ENCODE data around the gene NHERF2.

The NHERF2 gene

GRCh38 chr16:1989209-1990100 lies 37.2 kb upstream of the NHERF2 start, which contains the start of gene SYNGR3:
Gene SYNGR3 (plus strand): TSS chr16:1989970. CDS start chr16:1990103, 133 bp downstream.
- peak within 1 kb of the TSS in 1 of 2 experiments; percentile 56 for H3K23ac ChIP-seq (ENCODE audit: low read length in 2 of 2)
- H3K4me3 ChIP-seq (ENCODE audit: insufficient read depth in 1 of 2, low read depth in 1 of 2, low read length in 2 of 2) = peak within 1 kb of the TSS in 1 of 2 experiments; percentile 31
- 23% methylated on average over 33 of the region's 67 CpGs for WGBS
- DNase-seq = no peak
- peak within 1 kb of the TSS; percentile 22 for H4K91ac ChIP-seq (ENCODE audit: low read length)
- no peak within 1 kb of the TSS for H2BK15ac ChIP-seq (ENCODE audit: low read depth, poor library complexity, severe bottlenecking)
- H3K4me1 ChIP-seq (ENCODE audit: control insufficient read depth, insufficient read depth, low read depth, low read length) = peaks cover 49% of the 10 kb centered on the region
- H2BK120ac ChIP-seq (ENCODE audit: low read depth, low read length) = no peak within 1 kb of the TSS
- H3K27me3 ChIP-seq (ENCODE audit: control insufficient read depth in 1 of 2, insufficient read depth in 1 of 2, low read length in 2 of 2) = peaks cover 27 to 34% of the 10 kb centered on the region in 2 experiments
- H3K18ac ChIP-seq (ENCODE audit: low read depth in 1 of 2, low read length in 2 of 2) = no peak within 1 kb of the TSS
- no peak within 1 kb of the TSS for H2AK5ac ChIP-seq (ENCODE audit: low read length, severe bottlenecking)
- peaks cover 18 to 32% of the 10 kb centered on the region in 2 experiments for H3K36me3 ChIP-seq (ENCODE audit: control insufficient read depth in 1 of 2, insufficient read depth in 2 of 2, low read depth in 1 of 2, low read length in 2 of 2)
- no peak within 1 kb of the TSS for H2AFZ ChIP-seq (ENCODE audit: low read depth, low read length)
- H2BK12ac ChIP-seq (ENCODE audit: low read length in 2 of 2) = peak within 1 kb of the TSS in 1 of 2 experiments; percentile 45
- H4K8ac ChIP-seq (ENCODE audit: low read length) = no peak within 1 kb of the TSS
- no peak within 1 kb of the TSS for H2BK5ac ChIP-seq (ENCODE audit: low read depth, low read length, poor library complexity, severe bottlenecking)
- no peak within 1 kb of the TSS for H3K4ac ChIP-seq (ENCODE audit: low read depth in 1 of 2, low read length in 2 of 2)
- H3K79me1 ChIP-seq (replicated peaks; ENCODE audit: low read length, poor library complexity, severe bottlenecking) = peaks cover 20% of the 10 kb centered on the region
- no peak within 1 kb of the TSS for H3K27ac ChIP-seq (ENCODE audit: low read length, poor library complexity, severe bottlenecking)
- no peak within 1 kb of the TSS for H3K14ac ChIP-seq (ENCODE audit: low read length in 2 of 2)
- peak within 1 kb of the TSS; percentile 63 for H3K4me2 ChIP-seq (ENCODE audit: low read length, poor library complexity, severe bottlenecking)
- no peaks in the 10 kb centered on the region for H3K9me3 ChIP-seq (ENCODE audit: control insufficient read depth, low read length)
- H3K9ac ChIP-seq (ENCODE audit: low read length) = no peak within 1 kb of the TSS

DNA sequence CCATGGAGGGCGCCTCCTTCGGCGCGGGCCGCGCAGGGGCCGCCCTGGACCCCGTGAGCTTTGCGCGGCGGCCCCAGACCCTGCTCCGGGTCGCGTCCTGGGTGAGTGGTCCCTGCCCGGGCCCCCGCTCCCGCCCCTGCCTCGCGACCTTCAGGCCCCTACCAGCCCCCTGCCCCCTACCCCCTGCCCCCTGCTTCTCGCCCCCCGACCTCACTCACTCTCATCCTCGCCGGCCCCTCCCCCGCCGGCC lies 36.7 kb upstream of the NHERF2 start:
- Histone ChIP-seq H2BK12ac (ENCODE audit: low read length in 2 of 2) (no peak overlapping the region), H3K9me3 (ENCODE audit: control insufficient read depth, low read length) (no peaks in the 10 kb centered on the region), H2AFZ (ENCODE audit: low read depth, low read length) (no peak overlapping the region), H3K23ac (ENCODE audit: low read length in 2 of 2) (no peak overlapping the region), H4K91ac (ENCODE audit: low read length) (no peak overlapping the region), H3K14ac (ENCODE audit: low read length in 2 of 2) (no peak overlapping the region), H3K4me2 (ENCODE audit: low read length, poor library complexity, severe bottlenecking) (peak overlapping the region; percentile 63), H4K8ac (ENCODE audit: low read length) (no peak overlapping the region), H3K27me3 (ENCODE audit: control insufficient read depth in 1 of 2, insufficient read depth in 1 of 2, low read length in 2 of 2) (peaks cover 27 to 34% of the 10 kb centered on the region in 2 experiments), H2BK5ac (ENCODE audit: low read depth, low read length, poor library complexity, severe bottlenecking) (no peak overlapping the region), H2BK120ac (ENCODE audit: low read depth, low read length) (no peak overlapping the region), H3K79me1 (replicated peaks; ENCODE audit: low read length, poor library complexity, severe bottlenecking) (peaks cover 20% of the 10 kb centered on the region), H2AK5ac (ENCODE audit: low read length, severe bottlenecking) (no peak overlapping the region), H2BK15ac (ENCODE audit: low read depth, poor library complexity, severe bottlenecking) (no peak overlapping the region), H3K36me3 (ENCODE audit: control insufficient read depth in 1 of 2, insufficient read depth in 2 of 2, low read depth in 1 of 2, low read length in 2 of 2) (peaks cover 18 to 32% of the 10 kb centered on the region in 2 experiments), H3K9ac (ENCODE audit: low read length) (no peak overlapping the region), H3K4me1 (ENCODE audit: control insufficient read depth, insufficient read depth, low read depth, low read length) (peaks cover 47% of the 10 kb centered on the region), H3K4me3 (ENCODE audit: insufficient read depth in 1 of 2, low read depth in 1 of 2, low read length in 2 of 2) (peak overlapping the region in 1 of 2 experiments; percentile 31), H3K4ac (ENCODE audit: low read depth in 1 of 2, low read length in 2 of 2) (no peak overlapping the region), H3K27ac (ENCODE audit: low read length, poor library complexity, severe bottlenecking) (no peak overlapping the region), H3K18ac (ENCODE audit: low read depth in 1 of 2, low read length in 2 of 2) (no peak overlapping the region)
- no peak for DNase-seq
- no CpG with 5 or more reads among the region's 25 CpGs for WGBS

GRCh38 chr16:1990351-1991134 lies 36.2 kb upstream of the NHERF2 start:
- H3K4me1 ChIP-seq (ENCODE audit: control insufficient read depth, insufficient read depth, low read depth, low read length) = peaks cover 41% of the 10 kb centered on the region
- peak overlapping the region; percentile 22 for H4K91ac ChIP-seq (ENCODE audit: low read length)
- no peak for DNase-seq
- no peak overlapping the region for H2BK5ac ChIP-seq (ENCODE audit: low read depth, low read length, poor library complexity, severe bottlenecking)
- H3K14ac ChIP-seq (ENCODE audit: low read length in 2 of 2) = no peak overlapping the region
- H3K9ac ChIP-seq (ENCODE audit: low read length) = no peak overlapping the region
- H3K18ac ChIP-seq (ENCODE audit: low read depth in 1 of 2, low read length in 2 of 2) = no peak overlapping the region
- peak overlapping the region; percentile 63 for H3K4me2 ChIP-seq (ENCODE audit: low read length, poor library complexity, severe bottlenecking)
- no peak overlapping the region for H2BK15ac ChIP-seq (ENCODE audit: low read depth, poor library complexity, severe bottlenecking)
- H3K9me3 ChIP-seq (ENCODE audit: control insufficient read depth, low read length) = no peaks in the 10 kb centered on the region
- H4K8ac ChIP-seq (ENCODE audit: low read length) = no peak overlapping the region
- peak overlapping the region in 1 of 2 experiments; percentile 45 for H2BK12ac ChIP-seq (ENCODE audit: low read length in 2 of 2)
- no peak overlapping the region for H2AK5ac ChIP-seq (ENCODE audit: low read length, severe bottlenecking)
- H3K27me3 ChIP-seq (ENCODE audit: control insufficient read depth in 1 of 2, insufficient read depth in 1 of 2, low read length in 2 of 2) = peaks cover 27 to 34% of the 10 kb centered on the region in 2 experiments
- peak overlapping the region in 1 of 2 experiments; percentile 15 for H3K4me3 ChIP-seq (ENCODE audit: insufficient read depth in 1 of 2, low read depth in 1 of 2, low read length in 2 of 2)
- H3K79me1 ChIP-seq (replicated peaks; ENCODE audit: low read length, poor library complexity, severe bottlenecking) = peaks cover 14% of the 10 kb centered on the region
- H2BK120ac ChIP-seq (ENCODE audit: low read depth, low read length) = no peak overlapping the region
- H3K23ac ChIP-seq (ENCODE audit: low read length in 2 of 2) = peak overlapping the region in 1 of 2 experiments; percentile 56
- peaks cover 22 to 29% of the 10 kb centered on the region in 2 experiments for H3K36me3 ChIP-seq (ENCODE audit: control insufficient read depth in 1 of 2, insufficient read depth in 2 of 2, low read depth in 1 of 2, low read length in 2 of 2)
- WGBS = 6% methylated on average over 26 of the region's 50 CpGs
- no peak overlapping the region for H3K27ac ChIP-seq (ENCODE audit: low read length, poor library complexity, severe bottlenecking)
- no peak overlapping the region for H2AFZ ChIP-seq (ENCODE audit: low read depth, low read length)
- H3K4ac ChIP-seq (ENCODE audit: low read depth in 1 of 2, low read length in 2 of 2) = no peak overlapping the region

- Histone ChIP-seq H3K4ac (ENCODE audit: low read depth in 1 of 2, low read length in 2 of 2) (no peak overlapping the region), H2AK5ac (ENCODE audit: low read length, severe bottlenecking) (no peak overlapping the region), H3K18ac (ENCODE audit: low read depth in 1 of 2, low read length in 2 of 2) (no peak overlapping the region), H2AFZ (ENCODE audit: low read depth, low read length) (no peak overlapping the region), H4K91ac (ENCODE audit: low read length) (peak overlapping the region; percentile 22), H3K9me3 (ENCODE audit: control insufficient read depth, low read length) (no peaks in the 10 kb centered on the region), H4K8ac (ENCODE audit: low read length) (no peak overlapping the region), H3K4me2 (ENCODE audit: low read length, poor library complexity, severe bottlenecking) (no peak overlapping the region), H3K4me1 (ENCODE audit: control insufficient read depth, insufficient read depth, low read depth, low read length) (peaks cover 39% of the 10 kb centered on the region), H3K4me3 (ENCODE audit: insufficient read depth in 1 of 2, low read depth in 1 of 2, low read length in 2 of 2) (peak overlapping the region in 1 of 2 experiments; percentile 14), H2BK15ac (ENCODE audit: low read depth, poor library complexity, severe bottlenecking) (no peak overlapping the region), H3K9ac (ENCODE audit: low read length) (no peak overlapping the region), H3K23ac (ENCODE audit: low read length in 2 of 2) (no peak overlapping the region), H3K27me3 (ENCODE audit: control insufficient read depth in 1 of 2, insufficient read depth in 1 of 2, low read length in 2 of 2) (peaks cover 27 to 34% of the 10 kb centered on the region in 2 experiments), H3K36me3 (ENCODE audit: control insufficient read depth in 1 of 2, insufficient read depth in 2 of 2, low read depth in 1 of 2, low read length in 2 of 2) (peaks cover 20 to 23% of the 10 kb centered on the region in 2 experiments), H3K79me1 (replicated peaks; ENCODE audit: low read length, poor library complexity, severe bottlenecking) (peaks cover 8% of the 10 kb centered on the region), H3K27ac (ENCODE audit: low read length, poor library complexity, severe bottlenecking) (no peak overlapping the region), H2BK5ac (ENCODE audit: low read depth, low read length, poor library complexity, severe bottlenecking) (no peak overlapping the region), H3K14ac (ENCODE audit: low read length in 2 of 2) (no peak overlapping the region), H2BK120ac (ENCODE audit: low read depth, low read length) (no peak overlapping the region), H2BK12ac (ENCODE audit: low read length in 2 of 2) (no peak overlapping the region)
- DNase-seq = no peak
- 19% methylated on average over 18 of the region's 18 CpGs for WGBS
Observed at GRCh38 chr16:1991135-1991551, 35.6 kb upstream of the NHERF2 start.
